Endodermal cell (in vitro differentiated cells): Measurements from ENCODE around the gene GABRB2. TPM values are rescaled to one million over a fixed set of nuclear protein-coding genes. Genes with fewer than 3 reads are reported as not detected.

Experiments
- DNase-seq: peaks from one replicate; pipeline ENCODE4 v3.0.0-alpha.2; 2017
- H3K27ac ChIP-seq: 2 replicates; pipeline ENCODE4 v1.5.1; 2013; ENCODE audit warnings: mild to moderate bottlenecking, low read depth, low read length, moderate library complexity
- H3K27me3 ChIP-seq: 2 replicates; pipeline ENCODE4 v1.6.1; 2013; ENCODE audit warnings: mild to moderate bottlenecking, low read length, moderate library complexity; ENCODE audit not compliant: insufficient read depth, control insufficient read depth, poor library complexity, severe bottlenecking
- H3K36me3 ChIP-seq: 2 replicates; pipeline ENCODE4 v1.7.0; 2013; ENCODE audit warnings: mild to moderate bottlenecking, low read length, moderate library complexity; ENCODE audit not compliant: control insufficient read depth, insufficient read depth
- H3K4me1 ChIP-seq: one replicate; pipeline ENCODE4 v1.7.0; 2013; ENCODE audit warnings: low read length; ENCODE audit not compliant: control insufficient read depth, insufficient read depth
- H3K4me3 ChIP-seq: 2 replicates; pipeline ENCODE4 v1.5.1; 2013; ENCODE audit warnings: mild to moderate bottlenecking, low read length, moderate library complexity
- H3K9ac ChIP-seq: 2 replicates; pipeline ENCODE4 v1.6.1; 2013; ENCODE audit warnings: mild to moderate bottlenecking, low read length, moderate library complexity; ENCODE audit not compliant: poor library complexity, severe bottlenecking; ENCODE audit errors: extremely low read depth
- H3K9me3 ChIP-seq: 2 replicates; pipeline ENCODE4 v1.6.1; 2013; ENCODE audit warnings: mild to moderate bottlenecking, low read length, moderate library complexity; ENCODE audit not compliant: control insufficient read depth
- H3K27ac Mint-ChIP-seq: 2 replicates; pipeline ENCODE4 v1.8.0; 2020; ENCODE audit warnings: mixed read lengths
- H3K27me3 Mint-ChIP-seq: 2 replicates; pipeline ENCODE4 v1.8.0; 2021; ENCODE audit warnings: mild to moderate bottlenecking, mixed read lengths; ENCODE audit not compliant: insufficient read depth
- H3K36me3 Mint-ChIP-seq: 2 replicates; pipeline ENCODE4 v1.8.0; 2020; ENCODE audit warnings: low read depth, mixed read lengths
- H3K4me1 Mint-ChIP-seq: 2 replicates; pipeline ENCODE4 v1.8.0; 2020; ENCODE audit warnings: mixed read lengths
- H3K4me3 Mint-ChIP-seq: 2 replicates; pipeline ENCODE4 v1.8.0; 2020; ENCODE audit warnings: mild to moderate bottlenecking, moderate library complexity, mixed read lengths
- H3K9me3 Mint-ChIP-seq: 2 replicates; pipeline ENCODE4 v1.8.0; 2020; ENCODE audit warnings: mild to moderate bottlenecking, mixed read lengths
- CTCF ChIP-seq: fragments of 200-600 bp; sonication (generic); conservative IDR thresholded peaks from 2 replicates; pipeline ENCODE4 v1.5.0; 2021; ENCODE audit warnings: antibody characterized with exemption, mild to moderate bottlenecking
- WGBS, 2 experiments: methylation state at CpG; one replicate each; pipeline versions ENCODE4 v1.1.5 to v1.1.7; 2013; ENCODE audit warnings: missing lambda C conversion rate in 2 of 2, mixed read lengths in 1 of 2; ENCODE audit not compliant: insufficient coverage in 1 of 2, insufficient read length in 1 of 2; 5-methylcytosine and 5-hydroxymethylcytosine counted together
- total RNA-seq, 2 donors: library from RNA; stranded (reverse); fragmentation: NEBNext Ultra II Directional in 1 of 2; extraction: Animal tissue kit (Norgen Biotek cat#: 25700) in 1 of 2; gene quantifications; 2 replicates in 1 of 2; 3 replicates in 1 of 2; pipeline ENCODE4 v1.2.1, GENCODE V29; 2021

GABRB2 gene
- total RNA-seq, 2 donors from 2014 or later = 0.77 to 2.5 TPM

- Histone ChIP-seq H3K4me3 (no peak overlapping the region), H3K4me1 (no peaks in the 10 kb centered on the region), H3K27ac (no peak overlapping the region), H3K9ac (no peak overlapping the region), H3K9me3 (peaks cover 36% of the 10 kb centered on the region), H3K36me3 (no peaks in the 10 kb centered on the region), H3K27me3 (no peaks in the 10 kb centered on the region)
- WGBS, 2 experiments = 81 to 100% methylated on average over 1 of the region's 1 CpG
- no peak for TF ChIP-seq CTCF
- no peak for DNase-seq
- no peaks in the 10 kb centered on the region for H3K27me3 Mint-ChIP-seq
- H3K36me3 Mint-ChIP-seq = peaks cover 2% of the 10 kb centered on the region
- no peak overlapping the region for H3K4me3 Mint-ChIP-seq
- H3K4me1 Mint-ChIP-seq = no peaks in the 10 kb centered on the region
- no peak overlapping the region for H3K27ac Mint-ChIP-seq
- peaks cover 23% of the 10 kb centered on the region for H3K9me3 Mint-ChIP-seq
Observed at GRCh38 chr5:161498531-161498930, 48.0 kb downstream of the GABRB2 start.

GRCh38 chr5:161483721-161484120 is 62.8 kb downstream of the GABRB2 start:
- Histone ChIP-seq H3K9me3 (no peaks in the 10 kb centered on the region), H3K4me1 (no peaks in the 10 kb centered on the region), H3K36me3 (no peaks in the 10 kb centered on the region), H3K4me3 (no peak overlapping the region), H3K27me3 (no peaks in the 10 kb centered on the region), H3K27ac (no peak overlapping the region), H3K9ac (no peak overlapping the region)
- H3K27me3 Mint-ChIP-seq = no peaks in the 10 kb centered on the region
- no peak overlapping the region for H3K27ac Mint-ChIP-seq
- no peak for TF ChIP-seq CTCF
- H3K4me1 Mint-ChIP-seq = no peaks in the 10 kb centered on the region
- H3K36me3 Mint-ChIP-seq = no peaks in the 10 kb centered on the region
- no peaks in the 10 kb centered on the region for H3K9me3 Mint-ChIP-seq
- H3K4me3 Mint-ChIP-seq = no peak overlapping the region
- DNase-seq = no peak

- no peaks in the 10 kb centered on the region for H3K27me3 Mint-ChIP-seq
- Histone ChIP-seq H3K9me3 (no peaks in the 10 kb centered on the region), H3K9ac (no peak overlapping the region), H3K4me3 (no peak overlapping the region), H3K27me3 (no peaks in the 10 kb centered on the region), H3K27ac (no peak overlapping the region), H3K4me1 (no peaks in the 10 kb centered on the region), H3K36me3 (no peaks in the 10 kb centered on the region)
- no peak for TF ChIP-seq CTCF
- DNase-seq = no peak
- 91 to 92% methylated on average over 3 of the region's 3 CpGs for WGBS, 2 experiments
- H3K4me1 Mint-ChIP-seq = no peaks in the 10 kb centered on the region
- no peaks in the 10 kb centered on the region for H3K36me3 Mint-ChIP-seq
- no peak overlapping the region for H3K27ac Mint-ChIP-seq
- H3K4me3 Mint-ChIP-seq = no peak overlapping the region
- no peaks in the 10 kb centered on the region for H3K9me3 Mint-ChIP-seq
Observed at GRCh38 chr5:161481922-161482321, 64.6 kb downstream of the GABRB2 start.
